IMR-90 (cell line): ENCODE measurements around the gene ZCCHC14. TPM values are rescaled to one million over a fixed set of nuclear protein-coding genes. Genes with fewer than 3 reads are reported as not detected.

Source experiments
- ATAC-seq: fragments of 200-7000 bp; cut with Tn5 transposase; 2 replicates; pipeline ENCODE4 v1.9.1; 2020; ENCODE audit warnings: low read depth, mild to moderate bottlenecking, moderate library complexity
- BruUV-seq: library from RNA; stranded (reverse); fragments of 400-500 nt; replicated peaks from 2 replicates; lab custom pipeline; 2021; lab: Mats Ljungman, UMichigan
- CTCF ChIA-PET: fragments of 300-600 bp; formaldehyde crosslinking; extraction: SDS; loops from one replicate; lab custom pipeline; 2021; ENCODE audit warnings: antibody characterized with exemption; lab: Yijun Ruan, JAX
- POLR2A ChIA-PET: fragments of 300-600 bp; sonication (Branson Sonifier 250); formaldehyde crosslinking; loops from one replicate; lab custom pipeline; 2022; ENCODE audit warnings: antibody characterized with exemption; ENCODE audit not compliant: unreplicated experiment; lab: Charles Lee
- DNase-seq: peaks from one replicate; pipeline ENCODE4 v3.0.0; 2013
- H2AFZ ChIP-seq: replicated peaks from 2 replicates; pipeline ENCODE3; 2013; ENCODE audit warnings: low read length, mild to moderate bottlenecking; ENCODE audit not compliant: poor library complexity
- H2AK5ac ChIP-seq: 2 replicates; pipeline ENCODE4 v1.6.1; 2013; ENCODE audit warnings: low read depth, low read length, inconsistent platforms
- H2AK9ac ChIP-seq: replicated peaks from 2 replicates; pipeline ENCODE3; 2013; ENCODE audit warnings: mild to moderate bottlenecking, low read depth, low read length, moderate library complexity; ENCODE audit not compliant: poor library complexity
- H2BK120ac ChIP-seq: 2 replicates; pipeline ENCODE4 v1.6.1; 2013; ENCODE audit warnings: low read depth, low read length, inconsistent platforms
- H2BK15ac ChIP-seq: 3 replicates; pipeline ENCODE4 v1.6.1; 2013; ENCODE audit warnings: low read depth, low read length, inconsistent platforms
- H2BK20ac ChIP-seq: 2 replicates; pipeline ENCODE4 v1.6.1; 2013; ENCODE audit warnings: low read depth, mild to moderate bottlenecking, inconsistent platforms, low read length, moderate library complexity
- H2BK5ac ChIP-seq: 2 replicates; pipeline ENCODE4 v1.6.1; 2013; ENCODE audit warnings: mild to moderate bottlenecking, low read depth, low read length, inconsistent platforms; ENCODE audit not compliant: poor library complexity, severe bottlenecking
- H3K14ac ChIP-seq: replicated peaks from 2 replicates; pipeline ENCODE4 v1.6.1; 2013; ENCODE audit warnings: low read depth, low read length, inconsistent platforms
- H3K18ac ChIP-seq: 2 replicates; pipeline ENCODE4 v1.6.1; 2013; ENCODE audit warnings: low read depth, low read length, control low read depth
- H3K23ac ChIP-seq: 2 replicates; pipeline ENCODE4 v1.6.1; 2013; ENCODE audit warnings: low read depth, low read length, inconsistent platforms
- H3K27ac ChIP-seq: 2 replicates; pipeline ENCODE4 v1.5.1; 2013; ENCODE audit warnings: mild to moderate bottlenecking, control low read depth, low read length; ENCODE audit not compliant: insufficient read depth
- H3K27me3 ChIP-seq: 2 replicates; pipeline ENCODE4 v1.6.1; 2013; ENCODE audit warnings: low read length; ENCODE audit not compliant: control insufficient read depth, insufficient read depth
- H3K36me3 ChIP-seq: 2 replicates; pipeline ENCODE4 v1.6.1; 2013; ENCODE audit warnings: low read length, mixed read lengths; ENCODE audit not compliant: control insufficient read depth, insufficient read depth
- H3K4ac ChIP-seq: 2 replicates; pipeline ENCODE4 v1.6.1; 2013; ENCODE audit warnings: low read depth, low read length, inconsistent platforms
- H3K4me1 ChIP-seq: 2 replicates; pipeline ENCODE4 v1.6.1; 2013; ENCODE audit warnings: low read length, mixed read lengths; ENCODE audit not compliant: control insufficient read depth, insufficient read depth
- H3K4me2 ChIP-seq: 2 replicates; pipeline ENCODE4 v1.6.1; 2013; ENCODE audit warnings: low read depth, mild to moderate bottlenecking, control low read depth, low read length, moderate library complexity
- H3K4me3 ChIP-seq: 2 replicates; pipeline ENCODE4 v1.5.1; 2013; ENCODE audit warnings: low read depth, mild to moderate bottlenecking, control low read depth, low read length, moderate library complexity; ENCODE audit not compliant: insufficient read depth
- H3K56ac ChIP-seq: 2 replicates; pipeline ENCODE4 v1.6.1; 2013; ENCODE audit warnings: low read length, inconsistent platforms; ENCODE audit not compliant: insufficient read depth; ENCODE audit errors: extremely low read depth
- H3K79me1 ChIP-seq, 2 experiments: 2 replicates each; pipeline ENCODE4 v1.6.1; 2013; ENCODE audit warnings: low read length in 2 of 2, inconsistent platforms in 1 of 2, low read depth in 1 of 2
- H3K9ac ChIP-seq: 2 replicates; pipeline ENCODE4 v1.6.1; 2013; ENCODE audit warnings: low read depth, low read length, control low read depth
- H3K9me1 ChIP-seq: 2 replicates; pipeline ENCODE4 v1.6.1; 2013; ENCODE audit warnings: low read length, inconsistent platforms; ENCODE audit not compliant: insufficient read depth
- H3K9me3 ChIP-seq: 2 replicates; pipeline ENCODE4 v1.6.1; 2013; ENCODE audit warnings: low read length; ENCODE audit not compliant: control insufficient read depth, insufficient read depth
- H4K20me1 ChIP-seq: 2 replicates; pipeline ENCODE4 v1.6.1; 2013; ENCODE audit warnings: low read length, inconsistent platforms; ENCODE audit not compliant: insufficient read depth
- H4K5ac ChIP-seq: 2 replicates; pipeline ENCODE4 v1.6.1; 2013; ENCODE audit warnings: mild to moderate bottlenecking, low read depth, low read length, control low read depth
- H4K8ac ChIP-seq, 2 experiments: 2 replicates each; pipeline ENCODE4 v1.6.1; 2013; ENCODE audit warnings: low read depth in 2 of 2, low read length in 2 of 2, control low read depth in 1 of 2, inconsistent platforms in 1 of 2
- H4K91ac ChIP-seq: 2 replicates; pipeline ENCODE4 v1.6.1; 2013; ENCODE audit warnings: low read depth, low read length, inconsistent platforms; ENCODE audit not compliant: insufficient read depth
- BHLHE40 ChIP-seq: fragments of 150-350 bp; IDR thresholded peaks from 2 replicates; pipeline ENCODE4 v1.6.1; 2016; ENCODE audit warnings: mild to moderate bottlenecking, low read depth, low read length
- CHD1 ChIP-seq: IDR thresholded peaks from 2 replicates; pipeline ENCODE4 v1.6.1; 2012; ENCODE audit warnings: low read depth, low read length, improper control_type of control experiment
- CTCF ChIP-seq: conservative IDR thresholded peaks from 2 replicates; pipeline ENCODE4 v1.5.1; 2012; ENCODE audit warnings: mild to moderate bottlenecking, low read depth, low read length, improper control_type of control experiment
- ELK1 ChIP-seq: fragments of 150-350 bp; IDR thresholded peaks from 2 replicates; pipeline ENCODE4 v1.6.1; 2016; ENCODE audit warnings: low read depth, mild to moderate bottlenecking, low read length, moderate library complexity, borderline replicate concordance
- FOS ChIP-seq: fragments of 150-350 bp; IDR thresholded peaks from 2 replicates; pipeline ENCODE4 v1.6.1; 2016; ENCODE audit warnings: low read depth, low read length
- MAZ ChIP-seq: IDR thresholded peaks from 2 replicates; pipeline ENCODE4 v1.6.1; 2012; ENCODE audit warnings: low read depth, mild to moderate bottlenecking, low read length, improper control_type of control experiment, moderate library complexity, borderline replicate concordance
- MXI1 ChIP-seq: IDR thresholded peaks from 2 replicates; pipeline ENCODE4 v1.6.1; 2012; ENCODE audit warnings: low read depth, mild to moderate bottlenecking, low read length, moderate library complexity, borderline replicate concordance
- POLR2A ChIP-seq: IDR thresholded peaks from 2 replicates; pipeline ENCODE4 v1.6.1; 2012; ENCODE audit warnings: mild to moderate bottlenecking, low read depth, low read length
- RFX5 ChIP-seq: IDR thresholded peaks from 2 replicates; pipeline ENCODE4 v1.8.0; 2012; ENCODE audit warnings: low read depth, mild to moderate bottlenecking, low read length, moderate library complexity
- SMC3 ChIP-seq: fragments of 150-350 bp; IDR thresholded peaks from 2 replicates; pipeline ENCODE4 v1.6.1; 2016; ENCODE audit warnings: low read depth, mild to moderate bottlenecking, antibody characterized with exemption, low read length, moderate library complexity
- WGBS, 2 experiments: methylation state at CpG; one replicate each; pipeline versions ENCODE4 v1.1.5 to v1.1.7; 2013; ENCODE audit warnings: missing lambda C conversion rate in 2 of 2; ENCODE audit not compliant: insufficient read length in 1 of 2; ENCODE audit errors: extremely low coverage in 2 of 2; 5-methylcytosine and 5-hydroxymethylcytosine counted together
- dilution Hi-C: fragments of 300-500 bp; cut with HindIII; formaldehyde crosslinking; loops from one replicate; pipeline ENCODE4 v1.14.3; 2018; ENCODE audit warnings: low sequenced_read_pairs; ENCODE audit not compliant: unreplicated experiment
- in situ Hi-C: fragments of 300-500 bp; cut with MboI; formaldehyde crosslinking; loops from 3 replicates; pipeline ENCODE4 v1.14.3; 2019; ENCODE audit warnings: low sequenced_read_pairs, inconsistent platforms, mixed read lengths
- intact Hi-C: fragments of 100-400 bp; cut with micrococcal nuclease; formaldehyde crosslinking; loops from 2 replicates; pipeline ENCODE4 v1.10.0; 2022
- polyA plus RNA-seq, 3 experiments: library from polyadenylated mRNA; depleted of rRNA; stranded (reverse); fragments of >200 nt; gene quantifications; 2 replicates each; pipeline ENCODE4 v1.2.3, GENCODE V29; 2012; ENCODE audit warnings: low replicate concordance in 1 of 3
- total RNA-seq: library from RNA; depleted of rRNA; stranded (reverse); fragments of >200 nt; gene quantifications from 2 replicates; pipeline ENCODE4 v1.2.3, GENCODE V29; 2012
- TF ChIP-seq, protein P1 (sequence below): fragments of 150-350 bp; IDR thresholded peaks from 2 replicates; pipeline ENCODE4 v1.6.1; 2017; ENCODE audit warnings: mild to moderate bottlenecking, antibody characterized with exemption, low read length, low read depth

Gene ZCCHC14
- total and polyA plus RNA-seq, 2 of the 4 experiments (the other 2 are of a cell fraction), result 2.5 to 5.3 TPM

DNA sequence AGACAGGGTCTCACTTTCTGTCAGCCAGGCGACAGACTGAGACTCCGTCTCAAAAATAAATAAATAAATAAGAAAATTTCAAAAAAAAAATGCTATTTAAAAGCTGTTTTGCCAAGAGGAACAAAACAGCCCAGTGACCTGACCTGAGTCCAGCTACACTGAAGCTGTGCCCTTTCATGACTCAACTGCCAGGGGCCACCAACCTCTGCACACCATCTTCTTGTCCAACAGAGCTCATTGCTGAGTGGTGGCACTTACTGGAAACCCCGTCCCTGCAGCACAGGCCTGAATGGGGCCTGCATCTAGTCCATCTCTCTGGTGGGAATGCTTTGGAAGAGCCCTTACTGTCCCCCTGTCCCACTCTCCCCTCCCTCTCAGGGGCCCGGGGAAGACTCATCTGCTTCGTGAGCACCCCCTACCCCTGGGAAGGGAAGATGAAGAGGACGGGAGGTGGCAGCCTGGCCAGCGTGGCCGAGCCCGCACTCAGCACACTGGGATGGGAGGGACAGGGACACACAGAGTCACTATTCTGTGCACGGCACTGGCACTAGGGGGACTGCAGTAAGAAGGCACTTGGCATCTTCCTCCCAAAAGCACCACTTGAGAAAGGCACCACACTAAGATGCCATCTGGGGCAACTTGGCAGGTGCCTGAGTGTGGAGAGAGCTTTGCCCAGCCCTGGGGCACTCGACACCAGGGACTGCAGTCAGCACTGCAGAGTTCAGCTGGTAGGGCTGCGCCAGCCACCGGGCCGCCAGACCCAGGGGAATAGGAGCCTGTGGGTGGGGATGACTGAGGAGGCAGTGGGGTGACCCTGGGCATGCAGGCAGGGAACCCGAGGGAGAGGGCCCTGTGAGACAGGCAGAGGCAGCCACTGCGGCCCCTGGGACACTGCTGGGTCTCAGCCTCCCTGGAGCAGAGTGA is 122.8 kb downstream of the ZCCHC14 start (continued):
- TF ChIP-seq SMC3, result no peak

- H4K20me1 ChIP-seq, result peaks cover 63% of the 10 kb centered on the region
- H3K36me3 ChIP-seq, result peaks cover 4% of the 10 kb centered on the region; the same call in 1 of the 2 replicates
- H2AFZ ChIP-seq, result no peak overlapping the region
- H3K79me1 ChIP-seq, result peaks cover 34 to 80% of the 10 kb centered on the region in 2 experiments
- DNase-seq, result no peak
- H3K4ac ChIP-seq, result no peak overlapping the region
- H3K4me3 ChIP-seq, result no peak overlapping the region
- no peak overlapping the region for H3K14ac ChIP-seq
- dilution Hi-C loops (no loop called here), in situ Hi-C loops (no loop called here), intact Hi-C loops (no loop called here)
- no TSS peak for BruUV-seq
- CTCF ChIA-PET, result no interaction called here
- H2BK15ac ChIP-seq, result no peak overlapping the region
- no peak overlapping the region for H3K18ac ChIP-seq
- H4K8ac ChIP-seq, result no peak overlapping the region
- H2BK20ac ChIP-seq, result no peak overlapping the region
- no peak overlapping the region for H3K4me2 ChIP-seq
- POLR2A ChIA-PET, result no interaction called here
- no peak overlapping the region for H3K56ac ChIP-seq
- no peak overlapping the region for H2AK9ac ChIP-seq
- no peak overlapping the region for H2AK5ac ChIP-seq
- no peak overlapping the region for H3K9ac ChIP-seq
- ATAC-seq, result no peak
- peaks cover 3% of the 10 kb centered on the region for H3K4me1 ChIP-seq
- no peak overlapping the region for H2BK120ac ChIP-seq
- H3K9me1 ChIP-seq, result peaks cover 14% of the 10 kb centered on the region
- H4K91ac ChIP-seq, result no peak overlapping the region
- no peaks in the 10 kb centered on the region for H3K27me3 ChIP-seq
- no peak overlapping the region for H2BK5ac ChIP-seq
- H3K23ac ChIP-seq, result no peak overlapping the region
- H3K9me3 ChIP-seq, result no peaks in the 10 kb centered on the region
- H3K27ac ChIP-seq, result no peak overlapping the region
- WGBS, 2 experiments, result 84% methylated on average over 6 of the region's 14 CpGs; no CpG with 5 or more reads in 1 of the 2 experiments
- no peak overlapping the region for H4K5ac ChIP-seq
- TF ChIP-seq MAZ (no peak), FOS (no peak), SMC3 (no peak), BHLHE40 (no peak), CTCF (no peak), POLR2A (no peak), CHD1 (no peak), RFX5 (no peak), ELK1 (no peak), MXI1 (no peak)
- TF ChIP-seq, protein P1, sequence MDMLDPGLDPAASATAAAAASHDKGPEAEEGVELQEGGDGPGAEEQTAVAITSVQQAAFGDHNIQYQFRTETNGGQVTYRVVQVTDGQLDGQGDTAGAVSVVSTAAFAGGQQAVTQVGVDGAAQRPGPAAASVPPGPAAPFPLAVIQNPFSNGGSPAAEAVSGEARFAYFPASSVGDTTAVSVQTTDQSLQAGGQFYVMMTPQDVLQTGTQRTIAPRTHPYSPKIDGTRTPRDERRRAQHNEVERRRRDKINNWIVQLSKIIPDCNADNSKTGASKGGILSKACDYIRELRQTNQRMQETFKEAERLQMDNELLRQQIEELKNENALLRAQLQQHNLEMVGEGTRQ, result no peak
Observed at GRCh38 chr16:87369117-87369765, 123.6 kb downstream of the ZCCHC14 start.
